Activated CD4-positive, CD25-positive, alpha-beta regulatory T cell treated with anti-CD3 and anti-CD28 coated beads, Interleukin-2, amount 50 U/mL, for 16 hours (primary cell): Measurements from ENCODE around the gene ADGRB3.
"Not testable (repeated sequence)": the region's sequence is repeated elsewhere in the genome, so short reads cannot be mapped to it uniquely, and the experiment has no call there.

Source experiments
- DNase-seq: peaks from one replicate; pipeline ENCODE4 v3.0.0-alpha.2; 2020; ENCODE audit warnings: low read depth, low spot score

Gene ADGRB3

DNA sequence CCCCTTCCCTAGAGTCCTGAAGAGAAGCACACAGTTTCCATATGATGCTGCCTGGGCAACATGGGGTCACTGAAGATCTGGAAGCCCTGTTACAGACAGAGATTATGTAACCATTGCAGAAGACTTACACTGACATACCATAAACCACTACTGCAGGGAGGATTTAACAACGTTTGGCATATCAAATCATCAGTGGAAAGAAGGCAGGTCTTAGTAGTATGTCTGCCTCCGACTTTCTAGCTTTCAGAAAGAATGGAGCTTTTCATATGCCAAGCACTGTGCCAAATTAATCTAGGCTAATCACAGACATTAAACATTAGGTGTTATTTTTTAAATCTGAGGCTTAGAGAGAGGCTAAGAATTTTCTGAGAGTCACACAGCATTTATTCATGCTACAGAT is 144.3 kb downstream of the ADGRB3 start:
- no peak for DNase-seq

DNA sequence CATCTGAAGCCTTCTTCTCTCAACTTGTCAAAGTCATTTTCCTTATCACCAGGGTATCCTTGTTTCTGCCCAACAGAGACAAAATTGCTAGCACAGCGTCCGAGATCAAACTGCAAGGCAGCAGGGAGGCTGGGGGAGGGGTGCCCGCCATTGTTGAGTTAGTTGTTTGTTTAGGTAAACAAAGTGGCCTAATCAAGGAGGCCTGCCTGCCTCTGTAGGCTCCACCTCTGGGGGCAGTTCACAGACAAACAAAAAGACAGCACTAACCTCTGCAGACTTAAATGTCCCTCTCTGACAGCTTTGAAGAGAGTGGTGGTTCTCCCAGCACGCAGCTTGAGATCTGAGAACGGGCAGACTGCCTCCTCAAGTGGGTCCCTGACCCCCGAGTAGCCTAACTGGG is 155.0 kb downstream of the ADGRB3 start:
- not testable (repeated sequence) for DNase-seq

DNA sequence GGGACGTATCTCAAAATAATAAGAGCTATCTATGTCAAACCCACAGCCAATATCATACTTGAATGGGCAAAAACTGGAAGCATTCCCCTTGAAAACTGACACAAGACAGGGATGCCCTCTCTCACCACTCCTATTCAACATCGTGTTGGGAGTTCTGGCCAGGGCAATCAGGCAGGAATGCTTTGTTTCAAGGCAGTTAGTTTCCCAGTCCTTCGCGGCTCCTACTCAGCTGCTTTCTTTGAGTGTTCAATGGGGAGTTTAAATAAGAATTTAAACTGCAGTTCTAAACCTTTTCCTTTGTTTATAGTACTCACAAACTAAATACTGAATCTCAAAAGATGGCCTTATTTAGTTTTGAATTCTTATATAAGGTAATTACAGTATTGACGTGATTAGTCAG is 179.9 kb downstream of the ADGRB3 start:
- not testable (repeated sequence) for DNase-seq

DNA sequence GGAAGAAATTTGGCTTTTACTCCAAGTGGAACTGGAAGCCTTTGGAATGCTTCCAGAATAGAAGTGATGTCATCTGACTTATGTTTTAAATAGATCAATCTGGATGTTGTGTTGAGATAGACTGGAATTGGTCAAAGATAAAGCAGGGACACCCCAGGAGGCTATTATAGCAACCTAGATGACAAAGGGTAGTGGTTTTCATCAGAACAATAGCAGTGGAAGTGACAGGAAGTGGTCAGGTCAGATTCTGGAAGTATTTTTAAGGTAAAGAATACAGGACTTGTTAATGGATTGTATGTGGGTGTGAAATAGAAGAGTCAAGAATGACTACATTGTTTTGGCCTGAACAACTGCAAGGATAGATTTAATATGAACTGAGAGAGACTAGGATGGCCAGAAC is 191.4 kb downstream of the ADGRB3 start:
- no peak for DNase-seq

DNA sequence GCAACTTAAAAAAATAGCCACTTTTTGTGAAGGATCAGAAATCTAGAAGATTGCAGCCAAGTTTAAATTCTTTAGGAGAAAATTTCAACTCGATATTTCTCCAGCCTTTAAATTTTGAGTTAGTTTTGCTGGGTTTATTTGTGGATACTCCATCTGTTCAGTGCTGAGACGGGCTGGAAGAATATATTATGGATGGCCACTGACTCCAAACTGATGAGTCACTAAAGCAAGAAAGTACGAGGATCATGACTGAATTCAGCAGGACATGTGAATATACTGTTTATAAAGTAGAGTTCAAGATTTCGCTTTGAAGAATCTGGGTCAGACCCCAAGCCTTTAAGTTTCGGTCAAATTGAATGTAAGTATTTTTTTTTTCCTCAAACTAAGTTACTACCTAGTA is 199.5 kb downstream of the ADGRB3 start:
- no peak for DNase-seq

DNA sequence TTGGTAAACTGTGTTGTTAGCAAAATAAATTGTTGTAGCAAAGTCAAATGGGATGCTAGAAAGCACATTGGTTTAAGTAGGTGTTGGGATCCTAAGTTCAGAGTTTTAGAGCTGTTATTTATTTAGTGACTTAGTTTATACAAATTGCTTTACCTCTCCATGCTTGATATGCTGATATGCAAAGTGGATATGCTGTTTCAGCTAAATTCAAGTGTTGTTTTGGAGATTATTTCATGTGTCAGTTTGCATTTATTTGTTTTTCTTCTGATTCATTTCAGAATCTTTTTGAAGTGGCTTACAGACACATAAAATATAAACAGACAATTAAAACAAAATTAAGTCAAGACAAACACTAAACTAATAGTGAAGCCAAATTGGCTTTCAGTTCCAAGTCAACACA is 203.5 kb downstream of the ADGRB3 start:
- no peak for DNase-seq

DNA sequence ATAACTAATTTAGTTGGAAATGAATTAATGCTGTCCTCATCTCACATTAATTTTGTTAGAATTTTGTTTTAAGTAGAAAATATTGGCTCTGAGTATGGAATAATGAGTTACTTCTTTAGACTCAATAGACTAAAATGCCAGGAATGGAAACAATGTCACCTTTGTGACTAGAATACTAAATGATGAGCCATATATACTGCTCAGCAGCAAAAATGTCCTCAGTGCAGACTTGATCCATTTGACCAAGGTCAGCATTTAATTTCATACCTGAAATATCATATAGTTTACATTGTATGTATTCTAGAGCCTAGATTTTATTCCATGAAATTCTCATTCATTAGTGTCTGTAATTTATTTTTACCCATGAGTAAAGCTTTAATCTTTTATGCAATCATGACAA is 217.7 kb downstream of the ADGRB3 start:
- no peak for DNase-seq

DNA sequence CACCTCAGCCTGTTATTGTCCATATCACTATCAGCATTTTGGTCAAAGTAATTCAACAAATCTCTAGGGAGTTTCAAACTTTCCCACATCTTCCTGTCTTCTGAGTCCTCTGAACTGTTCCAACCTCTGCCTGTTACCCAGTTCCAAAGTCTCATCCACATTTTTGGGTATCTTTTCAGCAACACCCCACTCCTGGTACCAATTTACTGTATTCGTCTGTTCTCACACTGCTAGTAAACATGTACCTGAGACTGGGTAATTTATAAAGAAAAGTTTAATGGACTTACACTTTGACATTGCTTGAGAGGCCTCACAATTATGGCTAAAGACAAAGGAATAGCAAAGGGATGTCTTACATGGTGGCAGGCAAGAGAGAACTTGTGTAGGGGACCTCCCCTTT is 224.2 kb downstream of the ADGRB3 start:
- DNase-seq, result no peak

DNA sequence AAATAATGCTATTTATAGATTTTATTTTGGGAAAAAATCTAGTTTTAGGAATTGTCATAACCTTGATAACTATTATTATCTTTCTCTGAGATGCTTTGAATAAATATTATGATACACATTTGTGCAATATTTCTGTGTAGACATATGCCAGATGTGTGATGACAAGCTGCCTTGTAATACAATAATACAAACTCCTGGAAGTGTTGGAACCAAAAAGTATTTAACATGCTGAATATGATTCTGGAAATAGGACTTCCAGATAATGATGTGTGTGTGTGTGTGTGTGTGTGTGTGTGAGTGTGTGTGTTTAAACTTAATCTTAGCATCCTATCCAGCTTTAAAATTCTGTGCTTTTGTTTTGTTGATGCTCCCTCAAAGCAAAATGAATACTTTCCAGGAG is 233.6 kb downstream of the ADGRB3 start:
- DNase-seq, result no peak

DNA sequence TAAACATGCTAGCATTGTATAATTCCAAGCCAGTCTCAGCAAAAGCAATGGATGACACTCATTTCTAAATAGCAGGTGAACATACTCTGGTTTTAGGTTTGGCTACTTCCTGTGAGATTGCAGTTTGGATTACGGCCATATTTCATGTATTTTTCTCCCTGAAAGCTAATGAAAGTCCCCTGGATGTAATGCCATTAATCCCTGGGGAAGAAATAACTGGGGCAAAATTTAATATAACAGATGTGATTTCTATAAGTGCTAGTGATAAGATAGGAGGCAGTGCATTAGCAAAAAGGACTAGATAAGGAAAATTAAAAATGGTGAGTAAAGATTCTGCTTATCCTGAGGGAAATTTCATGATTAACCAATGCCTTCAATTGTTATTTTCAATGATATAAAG is 238.2 kb downstream of the ADGRB3 start:
- no peak for DNase-seq

DNA sequence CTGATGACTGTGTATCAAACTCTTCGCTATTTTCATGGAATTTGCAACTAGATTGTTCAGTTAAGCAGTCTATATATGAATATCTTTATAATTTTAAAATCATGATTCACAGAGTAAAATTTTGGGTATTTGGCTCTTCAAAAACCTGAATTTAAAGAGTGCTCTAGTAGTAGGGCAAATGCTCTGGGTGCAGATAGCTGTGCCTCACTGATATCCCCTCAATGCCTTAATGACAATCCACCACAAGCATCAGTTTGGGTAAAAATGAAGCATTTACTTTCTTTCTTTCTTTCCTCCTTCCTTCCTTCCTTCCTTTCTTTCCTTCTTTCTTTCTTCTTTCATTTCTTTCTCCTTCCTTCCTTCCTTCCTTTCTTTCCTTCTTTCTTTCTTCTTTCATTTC is 239.7 kb downstream of the ADGRB3 start:
- no peak for DNase-seq

DNA sequence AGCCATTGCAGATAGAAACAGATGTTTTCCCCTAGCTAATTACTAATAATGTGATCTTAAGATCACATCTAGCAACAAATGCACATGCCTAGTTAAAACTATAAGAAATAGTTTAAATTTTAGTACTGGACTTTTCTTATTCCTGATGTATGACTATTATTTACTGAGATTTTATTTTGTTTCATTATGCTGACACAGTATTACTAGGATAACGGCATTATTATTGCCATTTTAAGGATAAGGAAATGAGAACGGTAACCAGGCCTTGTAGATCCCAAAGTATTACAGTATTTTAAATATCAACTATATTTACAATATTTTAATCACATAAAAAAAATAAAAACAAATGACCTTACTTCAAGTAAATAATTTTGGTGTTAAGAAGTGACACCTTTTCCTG is 240.3 kb downstream of the ADGRB3 start:
- DNase-seq, result no peak

DNA sequence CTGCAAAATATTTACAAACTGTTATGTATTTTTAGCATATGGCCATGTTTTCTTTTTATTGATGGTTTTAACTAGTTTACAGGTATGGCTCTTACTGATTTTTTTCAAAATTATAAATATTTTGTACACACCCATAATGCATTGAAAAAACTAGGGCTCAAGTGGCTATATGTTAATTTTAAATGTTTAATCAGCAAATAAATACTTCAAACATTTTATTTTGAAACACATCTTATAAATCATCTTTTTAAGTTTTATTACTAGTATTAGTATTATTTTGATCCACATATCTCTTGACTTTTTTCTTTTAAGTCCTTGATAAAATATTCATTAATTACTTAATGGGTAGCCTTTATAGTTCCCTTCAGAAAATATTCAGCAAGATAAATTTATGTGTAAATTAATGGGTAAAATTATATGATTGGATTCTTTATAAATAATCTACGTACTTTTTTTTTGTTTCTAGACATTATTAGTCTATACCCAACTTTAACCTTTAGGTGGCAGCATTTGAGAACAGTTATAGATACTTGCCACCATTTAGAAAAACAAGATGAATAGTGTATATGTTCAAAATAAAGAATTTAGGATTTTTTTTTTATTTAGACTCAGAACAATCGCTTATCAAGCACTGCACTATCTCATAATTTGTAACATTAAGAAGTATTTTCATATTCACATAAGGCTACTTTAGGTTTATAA is 241.9 kb downstream of the ADGRB3 start:
- no peak for DNase-seq

DNA sequence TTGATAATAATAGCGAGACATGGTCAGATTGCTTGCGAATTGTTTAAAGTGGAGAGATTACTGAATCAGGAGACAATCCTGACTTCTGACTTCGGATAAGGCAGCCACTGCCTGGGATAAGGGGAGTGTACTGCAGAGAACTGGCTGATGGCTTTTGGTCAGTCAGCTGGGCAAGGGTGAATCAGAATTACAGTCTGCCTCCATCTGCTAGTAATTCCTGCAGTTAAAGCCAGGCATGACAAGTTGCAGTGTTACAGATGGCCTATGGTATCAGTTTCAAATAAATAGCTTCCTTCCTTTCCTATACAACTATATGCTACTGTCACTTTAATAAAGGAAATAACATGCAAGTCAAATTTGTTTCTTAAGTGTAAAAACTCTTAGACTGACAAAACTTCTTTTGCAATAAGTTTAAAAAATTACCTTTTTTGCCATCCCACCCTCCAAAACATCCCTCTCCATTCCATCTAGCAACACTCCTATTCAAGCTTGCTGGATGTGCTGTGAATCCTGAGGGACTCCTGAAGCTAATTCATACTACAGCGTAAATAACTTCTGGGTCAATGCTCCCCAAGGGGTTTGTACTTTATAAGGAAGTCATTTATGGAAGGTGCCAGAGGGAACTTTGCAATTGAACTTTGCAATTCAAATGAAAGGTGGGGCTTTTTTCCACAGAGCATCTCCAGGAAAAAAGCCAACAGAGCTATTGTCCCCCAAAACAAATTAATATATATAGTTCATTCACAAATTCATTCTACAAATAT is 245.2 kb downstream of the ADGRB3 start:
- DNase-seq, result no peak

DNA sequence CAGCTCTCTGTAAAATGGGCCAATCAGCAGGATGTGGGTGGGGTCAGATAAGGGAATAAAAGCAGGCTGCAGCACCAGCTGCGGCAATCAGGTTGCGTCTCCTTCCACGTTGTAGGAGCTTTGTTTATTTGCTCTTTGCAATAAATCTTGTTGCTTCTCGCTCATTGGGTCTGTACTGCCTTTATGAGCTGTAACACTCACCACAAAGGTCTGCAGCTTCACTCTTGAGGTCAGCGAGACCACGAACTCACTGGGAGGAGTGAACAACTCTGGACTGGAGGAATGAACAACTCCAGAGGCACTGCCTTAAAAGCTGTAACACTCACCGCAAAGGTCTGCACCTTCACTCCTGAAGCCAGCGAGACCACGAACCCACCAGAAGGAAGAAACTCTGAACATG is 248.2 kb downstream of the ADGRB3 start:
- DNase-seq, result not testable (repeated sequence)

DNA sequence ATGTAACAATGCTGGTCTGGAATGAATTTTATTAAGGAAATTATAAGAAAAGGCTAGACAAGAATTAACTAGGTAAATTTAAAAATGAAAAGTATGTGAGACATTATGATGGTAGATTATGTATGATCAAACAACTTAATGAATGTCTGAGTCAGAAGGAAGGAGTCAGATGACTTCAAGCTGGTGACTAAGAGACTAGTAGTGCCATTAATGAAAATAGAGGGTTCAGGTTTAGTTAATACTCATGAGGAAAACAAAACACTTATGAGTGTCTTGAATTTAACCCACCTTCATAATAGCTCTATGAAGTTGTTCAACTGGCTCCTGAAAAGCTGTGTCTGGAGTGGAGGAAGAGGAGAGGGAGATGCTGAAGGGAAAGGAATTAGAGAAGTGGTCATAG is 256.3 kb downstream of the ADGRB3 start:
- no peak for DNase-seq

DNA sequence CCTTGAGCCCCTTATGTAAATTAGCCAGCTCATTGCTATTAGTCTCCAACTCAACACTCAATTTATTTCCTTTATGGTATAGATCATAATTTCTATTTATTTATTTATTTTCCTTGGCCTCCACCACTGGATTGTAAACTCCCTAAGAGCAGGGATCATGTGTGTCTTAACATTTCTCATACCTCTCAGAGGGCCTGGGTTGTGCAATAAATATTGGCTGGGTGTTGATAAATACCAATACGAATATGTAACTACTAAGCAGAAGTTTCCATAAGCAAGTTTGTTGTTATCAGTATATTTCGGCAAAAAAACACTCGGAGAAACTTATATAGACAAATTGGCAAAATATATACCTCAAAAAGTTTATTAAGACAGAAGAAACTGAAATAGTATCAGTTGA is 257.4 kb downstream of the ADGRB3 start:
- DNase-seq, result no peak

DNA sequence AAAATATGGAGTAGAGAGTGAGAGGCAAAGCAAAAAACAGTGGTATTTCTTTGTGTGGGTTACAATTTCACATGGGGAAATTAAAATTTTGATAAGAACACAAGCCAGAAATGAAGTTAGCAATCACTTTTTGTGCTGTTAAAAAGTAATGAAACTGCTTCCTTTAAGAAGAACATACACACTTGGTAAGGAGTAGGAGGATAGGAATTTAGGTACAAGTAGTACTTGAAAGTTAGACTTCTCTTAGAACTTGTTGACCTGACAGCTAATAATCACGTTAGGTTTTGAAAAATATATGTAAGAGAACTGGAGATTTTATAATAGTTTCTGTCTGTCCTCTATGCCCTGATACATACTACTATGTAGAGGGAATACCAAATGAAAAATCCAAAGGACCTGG is 260.8 kb downstream of the ADGRB3 start:
- no peak for DNase-seq

DNA sequence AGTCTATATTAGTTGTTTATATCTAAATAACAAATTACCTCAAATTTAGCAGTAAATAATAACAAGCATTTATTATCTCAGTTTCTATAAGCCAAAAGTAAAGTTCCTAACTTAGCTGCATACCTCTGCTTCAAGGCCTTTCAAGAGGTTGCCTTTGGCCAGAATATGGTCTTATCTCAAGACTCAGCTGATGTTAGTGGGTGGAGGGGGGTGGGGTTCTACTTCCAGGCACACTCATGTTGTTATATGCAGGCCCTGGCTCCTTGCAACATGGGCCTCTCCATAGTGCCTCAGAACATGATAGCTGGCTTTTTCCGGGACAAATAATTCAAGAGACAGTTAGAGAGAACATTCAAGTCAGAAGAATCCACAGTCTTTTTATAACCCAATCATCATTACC is 266.0 kb downstream of the ADGRB3 start:
- DNase-seq, result no peak

DNA sequence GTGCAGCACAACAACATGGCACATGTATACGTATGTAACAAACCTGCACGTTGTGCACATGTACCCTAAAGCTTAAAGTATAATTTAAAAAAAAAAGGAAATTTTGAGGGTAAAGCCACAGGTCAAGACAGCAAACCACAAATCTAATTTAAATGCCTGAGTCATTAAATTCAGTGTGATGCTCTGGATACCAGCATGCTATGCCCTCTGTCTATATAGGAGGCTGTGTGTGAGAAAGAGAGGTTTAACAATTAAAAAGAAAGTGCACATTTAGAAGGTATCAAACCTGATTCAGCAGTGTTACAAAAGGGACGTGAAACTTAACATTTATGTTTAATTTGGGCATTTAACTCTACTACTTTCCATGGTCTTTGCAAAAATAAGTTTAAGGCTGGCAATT is 276.3 kb downstream of the ADGRB3 start:
- DNase-seq, result no peak

DNA sequence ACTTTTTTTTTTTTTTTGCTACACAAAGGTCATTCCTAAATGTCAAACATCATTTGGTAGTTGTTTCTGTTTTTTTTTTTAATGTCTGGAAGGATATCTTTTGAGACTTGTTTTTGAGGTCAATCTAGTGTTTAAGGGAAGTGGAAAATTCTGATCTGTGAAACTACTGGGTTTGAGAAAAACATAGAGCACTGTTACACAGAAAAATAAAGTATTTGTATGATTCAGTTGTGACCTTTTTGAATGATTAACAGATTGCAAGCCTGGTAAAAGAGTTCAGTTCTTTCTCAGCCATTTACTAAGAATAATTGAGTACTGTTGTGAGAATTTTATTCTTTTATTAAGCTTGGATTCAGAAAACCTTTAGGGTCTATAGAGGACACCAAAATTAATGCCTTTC is 276.7 kb downstream of the ADGRB3 start:
- no peak for DNase-seq

DNA sequence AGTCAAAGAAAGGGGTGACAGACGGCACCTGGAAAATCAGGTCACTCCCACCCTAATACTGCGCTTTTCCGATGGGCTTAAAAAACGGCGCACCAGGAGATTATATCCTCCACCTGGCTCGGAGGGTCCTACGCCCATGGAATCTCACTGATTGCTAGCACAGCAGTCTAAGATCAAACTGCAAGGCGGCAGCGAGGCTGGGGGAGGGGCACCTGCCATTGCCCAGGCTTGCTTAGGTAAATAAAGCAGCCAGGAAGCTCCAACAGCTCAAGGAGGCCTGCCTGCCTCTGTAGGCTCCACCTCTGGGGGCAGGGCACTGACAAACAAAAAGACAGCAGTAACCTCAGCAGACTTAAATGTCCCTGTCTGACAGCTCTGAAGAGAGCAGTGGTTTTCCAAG is 277.7 kb downstream of the ADGRB3 start:
- DNase-seq, result not testable (repeated sequence)

DNA sequence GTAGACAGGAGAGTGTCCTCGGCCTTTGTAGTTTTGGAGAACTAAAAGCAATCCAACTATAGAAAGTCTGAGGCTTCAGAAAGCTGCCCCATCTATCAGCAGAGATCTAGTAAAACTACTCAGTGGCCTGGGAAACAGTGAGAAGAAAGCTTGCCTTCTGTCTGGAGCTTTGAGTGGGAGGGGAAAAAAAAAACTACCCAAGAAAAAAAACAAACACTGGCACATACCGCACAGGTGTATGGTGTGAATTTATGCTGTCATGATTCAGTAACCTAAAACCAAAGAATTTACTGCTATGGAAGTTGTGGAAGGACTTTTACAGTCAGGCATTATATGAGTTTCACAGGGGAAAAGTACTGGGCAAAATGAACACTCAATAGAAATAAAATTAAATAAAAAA is 280.5 kb downstream of the ADGRB3 start:
- no peak for DNase-seq

DNA sequence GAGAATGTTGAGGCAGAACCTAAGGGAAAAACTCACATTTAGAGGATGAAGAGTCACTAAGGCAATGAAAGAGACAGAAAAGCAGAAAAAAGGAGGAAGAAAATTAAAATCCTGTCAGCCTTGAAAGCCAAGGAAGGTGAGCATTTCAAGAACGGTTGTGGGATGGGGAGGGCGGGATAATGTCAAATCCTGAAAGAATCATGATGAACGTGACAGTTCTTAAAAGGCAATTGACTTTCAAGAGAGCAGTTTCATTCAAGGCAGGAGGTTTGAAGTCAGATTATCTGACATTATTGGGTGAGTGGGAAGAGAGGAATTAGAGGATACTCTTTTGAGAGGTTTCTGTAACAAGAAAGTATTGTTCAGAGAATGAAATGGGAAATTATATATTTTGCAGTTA is 284.5 kb downstream of the ADGRB3 start:
- no peak for DNase-seq
